Measurements from ENCODE around the gene PPP1R1A. TPM values are rescaled to one million over a fixed set of nuclear protein-coding genes. Genes with fewer than 3 reads are reported as not detected.

PPP1R1A gene
- total RNA-seq, 1 experiment from 2014 or later: 8.5 TPM

- Histone ChIP-seq H3K4me1 (ENCODE audit: insufficient read depth, low read length) (peaks cover 3% of the 10 kb centered on the region; the same call in 1 of the 2 replicates), H3K9ac (ENCODE audit: extremely low read depth, insufficient read length, low read length) (no peak overlapping the region), H4K8ac (replicated peaks; ENCODE audit: insufficient read length, low read depth, low read length) (no peak overlapping the region), H3K56ac (ENCODE audit: insufficient read length, low read depth, low read length) (no peak overlapping the region), H4K5ac (ENCODE audit: insufficient read length, low read depth, low read length) (no peak overlapping the region), H2BK20ac (ENCODE audit: low read depth, low read length, poor library complexity, severe bottlenecking) (no peak overlapping the region), H2AFZ (ENCODE audit: low read length) (no peak overlapping the region), H3K23me2 (ENCODE audit: insufficient read length, low read depth, low read length, poor library complexity, severe bottlenecking) (peaks cover 1% of the 10 kb centered on the region), H3K9me3 (ENCODE audit: control insufficient read depth, low read depth, low read length) (no peaks in the 10 kb centered on the region), H3K27me3 (ENCODE audit: insufficient read depth, low read length) (peaks cover 12% of the 10 kb centered on the region; the same call in 1 of the 2 replicates), H4K20me1 (ENCODE audit: control insufficient read depth, insufficient read depth, insufficient read length) (no peaks in the 10 kb centered on the region), H3K79me1 (ENCODE audit: insufficient read depth, low read depth, low read length, poor library complexity, severe bottlenecking) (no peaks in the 10 kb centered on the region), H3K27ac (ENCODE audit: insufficient read length, low read depth, low read length) (no peak overlapping the region), H4K91ac (ENCODE audit: insufficient read length, low read depth, low read length) (no peak overlapping the region), H3T11ph (ENCODE audit: low read length) (no peak overlapping the region), H2AK5ac (ENCODE audit: insufficient read length, low read length) (no peak overlapping the region), H2BK12ac (ENCODE audit: insufficient read length, low read depth, low read length) (no peak overlapping the region), H3K18ac (ENCODE audit: insufficient read length, low read depth, low read length) (no peak overlapping the region), H3K23ac (ENCODE audit: insufficient read length, low read depth, low read length) (no peak overlapping the region), H3K4me2 (ENCODE audit: insufficient read depth, insufficient read length, low read length) (no peak overlapping the region), H3K14ac (ENCODE audit: insufficient read depth, low read length) (no peak overlapping the region), H2BK15ac (ENCODE audit: low read depth, low read length) (no peak overlapping the region), H3K4ac (ENCODE audit: low read depth, low read length) (no peak overlapping the region), H2BK5ac (ENCODE audit: insufficient read length, low read length) (no peak overlapping the region), H3K79me2 (ENCODE audit: insufficient read depth, low read length) (no peaks in the 10 kb centered on the region), H2BK120ac (ENCODE audit: low read depth, low read length, poor library complexity, severe bottlenecking) (no peak overlapping the region)
- peaks cover 0 to 1% (median 0%) of the 10 kb centered on the region in 3 experiments; a peak in 1 of 7 replicates for H3K36me3 Mint-ChIP-seq (ENCODE audit: insufficient read depth in 1 of 3, low read depth in 3 of 3)
- no CpG with 5 or more reads among the region's 5 CpGs for WGBS (ENCODE audit: extremely low coverage, insufficient read length, low lambda C conversion rate)
- no peak for DNase-seq
- no peak overlapping the region for H3K4me3 Mint-ChIP-seq
- H3K27me3 Mint-ChIP-seq (ENCODE audit: low read depth): peaks cover 94% of the 10 kb centered on the region
- TF ChIP-seq CTCF (conservative IDR thresholded peaks at IDR 0.05): no peak
- H3K27ac Mint-ChIP-seq: no peak overlapping the region
- H3K9me3 Mint-ChIP-seq: no peaks in the 10 kb centered on the region; a peak in 1 of 5 replicates
- H3K4me1 Mint-ChIP-seq: peaks cover 28 to 32% of the 10 kb centered on the region in 2 experiments
Observed at GRCh38 chr12:54593725-54594124, 5.3 kb upstream of the PPP1R1A start.
